Esophagus muscularis mucosa (tissue), 4 donors: Measurements from ENCODE around the gene PMM2.

Source experiments
- CTCF ChIP-seq, 3 experiments: fragments of 200-600 bp in 2 of 3; fragments of 450-650 bp in 1 of 3; sonication (generic) in 2 of 3; IDR thresholded peaks; one replicate each; pipeline ENCODE4 v1.5.1; 2017 to 2019; ENCODE audit warnings: antibody characterized with exemption in 3 of 3, mild to moderate bottlenecking in 2 of 3, moderate library complexity in 1 of 3
- EP300 ChIP-seq: sonication (generic); formaldehyde crosslinking; IDR thresholded peaks from one replicate; pipeline ENCODE4 v1.6.1; 2017; ENCODE audit warnings: antibody characterized with exemption
- POLR2AphosphoS5 ChIP-seq, 2 donors: sonication (generic); formaldehyde crosslinking; IDR thresholded peaks; one replicate each; pipeline ENCODE4 v1.6.1; 2017; ENCODE audit warnings: antibody characterized with exemption in 2 of 2

- TF ChIP-seq CTCF (IDR thresholded peaks at IDR 0.05), result no peak
- TF ChIP-seq EP300, result no peak
- no peak for TF ChIP-seq POLR2AphosphoS5 (IDR thresholded peaks at IDR 0.05)
Observed at GRCh38 chr16:8852534-8852933, 54.9 kb downstream of the PMM2 start.
